ENCODE data around the gene FXYD7.
"Not testable (repeated sequence)": the region's sequence is repeated elsewhere in the genome, so short reads cannot be mapped to it uniquely, and the experiment has no call there.

Gene FXYD7

DNA sequence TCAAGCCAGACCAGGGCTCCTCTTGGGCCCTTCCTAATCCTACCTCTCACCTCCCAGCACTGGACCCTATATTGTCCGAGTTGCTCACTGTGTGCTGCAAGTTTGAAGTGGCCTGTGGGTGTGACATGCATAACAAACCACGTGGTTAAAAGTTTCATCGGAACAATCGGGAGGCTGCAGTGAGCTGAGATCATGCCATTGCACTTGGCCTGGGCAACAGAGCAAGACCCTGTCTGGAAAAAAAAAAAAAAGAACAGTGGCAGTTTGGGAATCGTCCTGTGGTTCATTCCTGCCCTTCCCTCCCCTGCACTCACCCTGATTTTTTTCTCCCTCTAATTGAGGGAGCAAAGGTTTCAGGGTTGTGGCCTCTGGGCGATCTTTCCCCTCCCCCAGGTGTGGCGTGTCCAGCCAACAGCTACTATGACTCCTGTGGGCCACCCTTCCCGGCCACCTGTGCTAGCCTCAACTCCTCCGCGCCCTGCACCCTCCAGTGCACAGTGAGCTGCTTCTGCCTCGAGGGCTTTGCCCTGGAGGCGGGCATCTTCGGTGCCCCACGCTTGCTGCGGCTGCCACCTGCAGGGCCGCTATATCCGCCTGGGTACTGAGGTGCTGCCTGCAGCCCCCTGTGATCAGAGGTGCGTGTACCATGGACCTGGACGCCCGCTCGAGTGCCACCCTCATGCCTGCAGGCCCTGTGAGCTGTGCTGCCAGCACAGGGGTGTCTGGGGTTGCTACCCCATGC, 43.7 kb upstream of the FXYD7 start:
- no peak overlapping the region for H3K4me3 ChIP-seq (ENCODE audit: low read depth, low read length)
- DNase-seq (ENCODE audit: low read depth), result no peak
- TF ChIP-seq, protein P1, sequence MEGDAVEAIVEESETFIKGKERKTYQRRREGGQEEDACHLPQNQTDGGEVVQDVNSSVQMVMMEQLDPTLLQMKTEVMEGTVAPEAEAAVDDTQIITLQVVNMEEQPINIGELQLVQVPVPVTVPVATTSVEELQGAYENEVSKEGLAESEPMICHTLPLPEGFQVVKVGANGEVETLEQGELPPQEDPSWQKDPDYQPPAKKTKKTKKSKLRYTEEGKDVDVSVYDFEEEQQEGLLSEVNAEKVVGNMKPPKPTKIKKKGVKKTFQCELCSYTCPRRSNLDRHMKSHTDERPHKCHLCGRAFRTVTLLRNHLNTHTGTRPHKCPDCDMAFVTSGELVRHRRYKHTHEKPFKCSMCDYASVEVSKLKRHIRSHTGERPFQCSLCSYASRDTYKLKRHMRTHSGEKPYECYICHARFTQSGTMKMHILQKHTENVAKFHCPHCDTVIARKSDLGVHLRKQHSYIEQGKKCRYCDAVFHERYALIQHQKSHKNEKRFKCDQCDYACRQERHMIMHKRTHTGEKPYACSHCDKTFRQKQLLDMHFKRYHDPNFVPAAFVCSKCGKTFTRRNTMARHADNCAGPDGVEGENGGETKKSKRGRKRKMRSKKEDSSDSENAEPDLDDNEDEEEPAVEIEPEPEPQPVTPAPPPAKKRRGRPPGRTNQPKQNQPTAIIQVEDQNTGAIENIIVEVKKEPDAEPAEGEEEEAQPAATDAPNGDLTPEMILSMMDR (conservative IDR thresholded peaks at IDR 0.05; ENCODE audit: low read depth, low read length), result no peak

DNA sequence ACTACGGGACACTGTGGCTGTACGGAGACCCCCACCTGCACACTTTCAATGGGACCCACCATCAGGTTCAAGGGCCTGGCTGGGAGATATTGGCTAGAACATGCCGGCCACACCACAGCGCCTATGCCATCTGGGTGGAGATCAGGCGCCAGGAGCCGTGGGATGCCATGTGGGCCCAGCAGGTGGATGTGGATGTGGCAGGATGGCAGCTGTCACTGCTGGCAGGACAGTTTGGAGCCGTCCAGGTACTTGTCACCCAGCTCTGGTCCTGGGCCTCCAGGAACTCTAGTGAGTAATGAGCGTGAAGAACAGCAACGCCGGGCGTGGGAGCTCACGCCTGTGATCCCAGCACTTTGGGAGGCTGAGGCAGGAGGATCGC, 43.2 kb upstream of the FXYD7 start:
- DNase-seq (ENCODE audit: low read depth), result no peak
- TF ChIP-seq, protein P1 (conservative IDR thresholded peaks at IDR 0.05; ENCODE audit: low read depth, low read length), result no peak
- no peak overlapping the region for H3K4me3 ChIP-seq (ENCODE audit: low read depth, low read length)

- DNase-seq (ENCODE audit: low read depth), result no peak
Observed at GRCh38 chr19:35100588-35101533, 42.2 kb upstream of the FXYD7 start.

GRCh38 chr19:35101949-35102348, 41.1 kb upstream of the FXYD7 start:
- H3K4me3 ChIP-seq (ENCODE audit: low read depth, low read length); DNase-seq (ENCODE audit: low read depth): not testable (repeated sequence)

More at GRCh38 chr19:35100588-35101533, 42.2 kb upstream of the FXYD7 start:
- no peak overlapping the region for H3K4me3 ChIP-seq (ENCODE audit: low read depth, low read length)
- TF ChIP-seq, protein P1 (conservative IDR thresholded peaks at IDR 0.05; ENCODE audit: low read depth, low read length), result no peak

DNA sequence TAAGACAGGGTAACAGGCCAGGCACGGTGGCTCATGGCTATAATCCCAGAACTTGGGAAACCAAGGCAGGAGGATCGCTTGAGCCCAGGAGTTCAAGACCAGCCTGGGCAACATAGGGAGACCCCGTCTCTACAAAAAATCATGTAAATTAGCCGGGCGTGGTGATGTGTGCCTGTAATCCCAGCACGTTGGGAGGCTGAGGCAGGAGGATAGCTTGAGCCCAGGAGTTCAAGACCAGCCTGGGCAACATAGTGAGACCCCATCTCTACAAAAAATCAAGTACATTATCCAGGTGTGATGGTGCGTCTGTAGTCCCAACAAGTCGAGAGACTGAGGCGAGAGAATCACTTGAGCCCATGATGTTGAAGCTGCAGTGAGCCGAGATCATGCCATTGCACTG, 39.4 kb upstream of the FXYD7 start:
- DNase-seq (ENCODE audit: low read depth), result not testable (repeated sequence)

GRCh38 chr19:35104361-35104760, 38.7 kb upstream of the FXYD7 start:
- TF ChIP-seq, protein P1 (conservative IDR thresholded peaks at IDR 0.05; ENCODE audit: low read depth, low read length), result no peak
- no peak overlapping the region for H3K4me3 ChIP-seq (ENCODE audit: low read depth, low read length)
- no peak for DNase-seq (ENCODE audit: low read depth)

More for the DNA sequence above, 39.4 kb upstream of the FXYD7 start:
- not testable (repeated sequence) for H3K4me3 ChIP-seq (ENCODE audit: low read depth, low read length)

GRCh38 chr19:35105047-35105410, 38.0 kb upstream of the FXYD7 start:
- TF ChIP-seq, protein P1 (conservative IDR thresholded peaks at IDR 0.05; ENCODE audit: low read depth, low read length), result no peak
- DNase-seq (ENCODE audit: low read depth), result no peak
- no peak overlapping the region for H3K4me3 ChIP-seq (ENCODE audit: low read depth, low read length)
